ENCODE measurements around the gene FAM83C.

FAM83C gene

GRCh38 chr20:35297155-35297554, 4.9 kb upstream of the FAM83C start:
- DNase-seq = peak in 1 of 2 experiments; percentile 60

GRCh38 chr20:35296101-35296554, 3.9 kb upstream of the FAM83C start:
- DNase-seq = no peak

- no peak for DNase-seq
Measured at GRCh38 chr20:35295674-35296073, 3.4 kb upstream of the FAM83C start.

- DNase-seq = no peak
Measured at GRCh38 chr20:35295058-35295457, 2.8 kb upstream of the FAM83C start.

GRCh38 chr20:35294293-35294685, 2.1 kb upstream of the FAM83C start:
- DNase-seq = no peak

GRCh38 chr20:35293303-35294292, 1.4 kb upstream of the FAM83C start:
- no peak for DNase-seq

- no peak for DNase-seq
Measured at GRCh38 chr20:35292504-35293285, 470 bp upstream of the FAM83C start.

GRCh38 chr20:35290887-35291417, 1.3 kb downstream of the FAM83C start:
- DNase-seq = no peak

- no peak for DNase-seq
Measured at GRCh38 chr20:35290186-35290886, 1.9 kb downstream of the FAM83C start.

- no peak for DNase-seq
Measured at GRCh38 chr20:35288325-35289060, 3.7 kb downstream of the FAM83C start.

- no peak for DNase-seq
Measured at GRCh38 chr20:35287509-35288324, 4.5 kb downstream of the FAM83C start.

- no peak for DNase-seq
Measured at GRCh38 chr20:35286899-35287508, 5.2 kb downstream of the FAM83C start.

- DNase-seq = no peak
Measured at GRCh38 chr20:35286077-35286898, 5.9 kb downstream of the FAM83C start.

GRCh38 chr20:35285806-35286076, 6.5 kb downstream of the FAM83C start:
- DNase-seq = no peak

- DNase-seq = no peak
Measured at GRCh38 chr20:35284992-35285805, 7.0 kb downstream of the FAM83C start.

GRCh38 chr20:35284267-35284991, 7.8 kb downstream of the FAM83C start, which contains the start of gene EIF6:
EIF6 (minus strand) TSS chr20:35284772; CDS start chr20:35284487, 285 bp downstream.
- peak; percentile 99 for DNase-seq

- DNase-seq = peak in 1 of 2 experiments; percentile 72
Measured at GRCh38 chr20:35283441-35284266, 8.6 kb downstream of the FAM83C start.

Data from SW 1271 (cell line).